Ecto neural progenitor cell (in vitro differentiated cells): ENCODE results near the gene SEPTIN8.
A peak's percentile ranks its signal among the peaks of the same experiment; 100 is the strongest.

Experiments
- DNase-seq: peaks from one replicate; pipeline ENCODE4 v3.0.0-alpha.2; 2018; ENCODE audit warnings: low spot score

SEPTIN8 gene

GRCh38 chr5:132782101-132782500 lies 5.1 kb upstream of the SEPTIN8 start:
- no peak for DNase-seq

GRCh38 chr5:132781029-132781428 lies 4.0 kb upstream of the SEPTIN8 start:
- no peak for DNase-seq

DNA sequence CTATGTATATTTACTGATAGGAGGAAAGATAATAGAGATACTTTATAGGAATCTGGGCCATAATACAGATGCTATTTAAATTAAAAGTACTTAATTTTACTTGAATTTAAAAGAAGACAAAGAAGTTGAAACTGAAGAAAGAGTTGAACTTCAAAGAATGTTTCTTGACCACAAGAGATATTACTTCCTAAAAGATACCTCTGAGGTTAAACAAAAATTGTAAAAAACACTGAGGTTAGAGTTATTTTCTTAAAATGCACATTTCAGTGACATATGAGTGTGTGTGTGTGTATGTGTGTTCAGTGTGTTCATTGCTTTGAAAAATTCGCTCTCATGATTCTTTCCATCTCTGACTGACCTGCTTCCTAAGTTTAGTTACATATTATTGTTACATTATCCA lies 3.5 kb upstream of the SEPTIN8 start:
- no peak for DNase-seq

DNA sequence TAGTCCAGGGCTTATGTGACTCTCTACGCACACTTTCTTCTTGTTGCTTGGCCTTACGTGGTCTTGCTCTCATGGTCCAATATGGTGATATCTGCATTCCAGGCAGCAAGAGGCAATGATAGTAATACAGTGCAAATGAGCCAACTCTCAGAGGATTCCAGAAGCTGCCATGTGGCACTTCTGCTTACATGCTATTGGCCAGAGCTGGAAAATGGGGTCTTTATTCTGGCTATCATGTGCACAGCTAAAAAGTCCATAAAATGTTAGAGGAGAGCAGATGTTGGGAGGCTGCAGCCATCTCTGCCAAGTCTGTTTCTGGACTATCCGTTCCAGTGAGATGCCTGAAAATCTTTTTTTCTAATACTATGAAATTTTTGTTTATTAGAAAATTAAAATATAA lies 2.9 kb upstream of the SEPTIN8 start:
- no peak for DNase-seq

GRCh38 chr5:132778856-132779255 lies 1.8 kb upstream of the SEPTIN8 start:
- no peak for DNase-seq

GRCh38 chr5:132778129-132778528 lies 1.1 kb upstream of the SEPTIN8 start:
- no peak for DNase-seq

DNA sequence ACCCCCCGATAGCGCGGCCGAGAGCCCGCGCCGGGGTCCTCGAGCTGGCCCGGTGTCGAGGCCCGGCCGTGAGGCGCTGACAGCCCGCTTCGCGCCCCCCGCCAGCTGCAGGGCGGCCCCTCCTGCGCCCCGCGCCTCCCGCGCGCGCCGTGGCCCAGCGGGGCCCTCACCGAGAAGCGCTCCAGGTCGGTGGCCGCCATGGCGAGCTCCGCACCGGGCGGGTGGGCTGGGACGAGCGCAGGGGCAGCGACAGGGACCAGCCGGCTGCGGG lies 166 bp downstream of the SEPTIN8 start:
- DNase-seq: no peak

DNA sequence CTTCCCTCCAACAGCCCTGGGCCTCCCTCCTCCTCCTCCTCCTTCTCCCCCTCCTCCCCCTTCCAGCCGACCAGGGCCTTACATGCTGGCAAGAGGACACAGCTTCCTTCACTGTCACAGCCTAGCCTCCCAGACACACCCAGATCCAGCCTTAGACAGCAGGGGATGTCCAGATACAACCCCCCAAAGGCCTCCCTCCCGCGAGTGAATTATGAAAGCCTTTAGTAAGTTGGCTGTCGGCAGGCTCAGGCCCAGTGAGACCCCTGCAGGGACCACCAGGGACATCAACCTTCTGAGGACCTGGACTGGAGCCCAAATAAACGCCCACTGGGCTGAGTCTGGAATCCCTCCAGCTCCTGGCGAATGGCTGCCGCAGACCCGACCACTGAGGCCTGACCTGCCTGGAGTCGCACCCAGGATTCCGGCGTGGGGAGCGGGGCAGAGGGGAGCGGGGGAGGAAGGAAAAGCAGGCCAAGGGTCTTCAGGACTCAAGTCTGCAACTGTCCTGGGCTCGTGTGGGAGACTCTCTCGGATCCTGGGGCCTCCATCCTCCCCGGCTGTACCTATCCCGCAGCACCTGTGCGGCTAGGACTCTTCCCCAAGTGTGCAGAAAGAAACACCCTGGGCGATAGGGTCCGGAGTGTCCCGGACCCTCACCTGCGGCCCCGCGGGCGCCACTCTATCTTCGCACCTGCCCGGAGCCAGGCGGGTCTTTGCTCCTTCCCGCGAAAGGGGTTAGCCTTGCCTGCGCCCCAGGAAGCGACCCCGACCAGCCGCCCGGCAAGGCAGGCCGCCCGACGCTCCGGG lies 705 bp downstream of the SEPTIN8 start:
- DNase-seq: peak; percentile 68

- DNase-seq: no peak
Observed at GRCh38 chr5:132775476-132775961, 1.5 kb downstream of the SEPTIN8 start.

DNA sequence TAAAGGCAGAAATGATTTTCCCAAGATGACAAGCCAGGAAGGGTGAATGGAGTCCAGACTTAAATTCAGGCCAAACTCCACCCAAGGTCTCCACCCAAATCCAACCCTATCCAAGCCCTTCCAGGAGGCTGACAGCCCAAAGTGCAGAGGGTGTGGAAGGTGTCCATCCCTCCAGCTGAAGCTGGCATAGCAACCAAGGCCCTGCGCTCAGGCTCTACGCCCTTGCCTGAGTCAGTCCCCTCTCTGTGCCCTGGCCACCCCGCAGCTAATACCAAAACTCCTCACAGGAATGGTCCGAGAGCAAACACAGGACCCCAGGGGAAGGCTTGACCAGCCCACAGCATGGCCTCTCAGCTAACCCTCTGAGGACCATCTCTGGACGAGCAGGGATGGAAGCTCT lies 2.1 kb downstream of the SEPTIN8 start:
- DNase-seq: no peak

DNA sequence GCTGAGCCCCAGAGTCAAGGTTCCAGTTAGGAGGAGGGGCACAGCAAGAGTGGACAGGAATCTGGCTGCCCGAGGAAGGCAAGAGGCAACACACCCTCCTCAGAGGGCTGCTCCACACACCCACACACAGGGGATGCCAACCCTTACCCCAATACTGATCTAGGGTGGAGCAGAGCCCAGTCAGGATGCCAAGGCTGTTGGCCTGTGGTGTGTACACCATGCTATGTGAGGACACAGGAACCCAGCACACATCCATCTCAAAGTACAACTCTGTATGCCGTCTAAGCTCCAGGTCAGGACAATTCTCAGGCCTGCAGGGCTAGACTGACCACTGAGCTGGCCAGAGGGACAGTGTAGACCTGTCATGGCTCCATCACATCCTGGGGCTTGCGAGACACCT lies 2.6 kb downstream of the SEPTIN8 start:
- no peak for DNase-seq

- no peak for DNase-seq
Observed at GRCh38 chr5:132773601-132774355, 3.3 kb downstream of the SEPTIN8 start.

DNA sequence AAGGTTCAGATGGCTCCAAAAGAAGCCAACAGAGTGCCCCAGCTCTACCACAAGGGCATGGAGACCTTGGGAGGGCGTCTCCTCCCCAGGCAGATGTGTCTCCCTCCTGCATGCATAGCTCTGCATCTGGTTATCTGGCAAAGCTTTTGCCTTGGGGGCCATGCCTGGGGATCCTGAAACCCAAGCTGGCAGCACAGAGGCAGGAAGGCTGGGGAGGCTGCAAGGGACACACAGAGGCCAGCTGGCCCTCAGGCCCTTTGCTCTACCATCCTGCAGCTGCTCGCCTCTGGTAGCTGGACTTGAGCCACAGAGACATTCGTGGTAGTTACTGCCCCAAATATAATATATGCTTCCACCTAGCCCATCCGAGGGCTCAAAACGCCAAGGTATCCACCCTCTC lies 3.9 kb downstream of the SEPTIN8 start:
- DNase-seq: no peak

DNA sequence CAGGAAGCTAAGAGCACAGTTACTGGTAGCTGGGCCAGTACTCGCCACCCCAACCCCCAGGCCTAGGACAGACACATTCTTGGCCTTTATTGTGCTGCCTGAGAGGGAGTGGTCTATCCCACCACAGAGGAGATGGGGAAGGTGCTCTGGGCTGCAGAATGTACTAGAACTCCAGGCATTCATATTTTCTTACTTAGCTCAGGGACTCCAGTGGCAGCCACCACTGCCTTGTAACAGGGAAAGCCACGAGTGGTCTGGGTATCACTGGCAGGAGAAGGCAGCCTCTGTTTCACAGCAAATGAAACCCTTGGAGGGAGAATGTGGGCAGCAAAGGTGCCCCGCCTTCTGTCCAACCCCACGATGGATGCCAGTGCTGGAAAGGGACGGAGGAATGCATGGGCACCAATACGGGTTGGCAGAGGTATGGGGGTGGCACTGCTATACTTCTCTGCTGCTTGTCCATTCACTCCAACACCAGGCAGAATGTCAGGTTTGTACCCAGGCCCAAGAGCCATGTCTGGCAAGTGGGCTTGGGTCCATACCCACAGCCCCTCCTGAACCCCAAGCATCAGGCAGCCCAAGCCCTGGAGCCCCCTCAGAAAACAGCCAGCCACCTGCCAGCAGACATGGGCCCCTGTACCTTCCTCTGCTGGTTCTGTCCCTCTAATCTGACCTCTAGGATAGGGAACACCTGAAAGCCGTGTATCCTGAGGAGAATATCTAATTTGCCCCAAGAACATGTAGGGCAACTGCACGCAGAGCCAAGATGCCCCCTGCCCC lies 4.6 kb downstream of the SEPTIN8 start:
- DNase-seq: no peak

- peak; percentile 74 for DNase-seq
Observed at GRCh38 chr5:132771503-132771998, 5.5 kb downstream of the SEPTIN8 start.

DNA sequence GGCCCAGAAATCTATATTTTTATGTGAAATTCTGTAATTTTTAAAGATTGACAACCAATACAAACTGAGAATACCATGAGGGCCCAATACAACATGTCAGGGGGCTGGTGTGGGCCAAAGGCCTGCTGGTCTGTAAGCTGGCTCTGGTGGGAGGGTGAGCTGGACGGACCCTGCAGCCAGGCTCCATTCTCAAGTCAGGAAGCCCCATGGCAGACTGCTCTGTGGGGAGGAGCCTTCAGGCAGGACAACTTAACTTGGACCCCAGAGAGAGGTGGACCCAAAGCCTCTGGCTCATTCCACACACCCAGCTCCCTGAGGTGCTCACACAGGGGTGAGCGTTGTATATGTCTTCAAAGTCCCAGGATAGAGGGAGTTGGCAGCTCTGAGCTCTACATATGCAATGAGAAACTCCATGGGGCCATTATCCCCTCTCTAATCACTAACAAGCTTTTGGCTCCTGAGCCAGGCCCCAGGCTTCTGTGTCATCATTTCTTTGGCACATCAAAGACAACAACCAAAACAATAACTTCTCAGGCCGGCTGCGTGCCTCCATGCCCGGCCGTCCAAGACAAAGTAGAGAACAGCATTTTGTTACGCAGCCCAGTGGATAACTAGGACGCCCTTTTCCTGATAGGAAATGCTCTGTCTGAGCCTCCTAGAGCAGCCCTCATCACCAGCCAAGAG lies 6.4 kb downstream of the SEPTIN8 start:
- no peak for DNase-seq

DNA sequence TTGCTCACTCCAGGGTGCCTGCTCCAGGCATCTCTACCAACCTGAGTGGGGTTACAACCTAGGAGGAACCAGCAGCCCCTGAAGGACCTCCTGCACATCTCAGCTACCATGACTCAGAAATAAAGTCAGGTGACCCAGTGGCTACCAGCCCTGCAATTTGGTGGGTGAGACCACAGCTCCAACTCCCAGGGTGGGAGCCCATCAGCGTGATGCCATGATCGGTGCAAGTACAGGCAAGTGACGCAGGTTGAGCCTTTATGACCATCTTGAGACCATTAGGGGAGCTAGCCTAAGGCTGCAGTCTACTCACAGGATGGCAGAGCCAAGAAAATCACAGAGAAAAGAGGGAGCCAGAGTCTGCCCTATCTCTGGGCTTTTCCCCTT lies 8.6 kb downstream of the SEPTIN8 start:
- DNase-seq: no peak

DNA sequence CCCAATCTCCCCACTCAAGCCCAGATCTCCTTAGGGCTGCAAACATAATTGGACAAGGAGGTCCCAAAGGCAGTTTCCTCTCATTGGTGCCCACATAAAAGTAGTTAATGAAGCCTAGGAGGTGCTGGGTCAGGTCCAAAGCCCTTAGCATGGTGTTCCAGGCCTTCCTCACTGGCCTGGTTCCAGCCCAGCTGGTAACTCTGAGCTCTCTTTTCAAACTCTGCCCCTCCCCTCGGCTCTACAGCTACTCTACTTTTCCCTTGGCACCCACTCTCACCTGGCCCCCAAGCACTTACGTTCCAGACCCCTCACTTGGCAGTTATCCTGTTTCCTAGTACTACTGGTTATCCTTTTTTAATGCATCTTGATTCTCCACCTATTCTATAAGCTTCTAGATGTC lies 9.9 kb downstream of the SEPTIN8 start:
- DNase-seq: no peak

DNA sequence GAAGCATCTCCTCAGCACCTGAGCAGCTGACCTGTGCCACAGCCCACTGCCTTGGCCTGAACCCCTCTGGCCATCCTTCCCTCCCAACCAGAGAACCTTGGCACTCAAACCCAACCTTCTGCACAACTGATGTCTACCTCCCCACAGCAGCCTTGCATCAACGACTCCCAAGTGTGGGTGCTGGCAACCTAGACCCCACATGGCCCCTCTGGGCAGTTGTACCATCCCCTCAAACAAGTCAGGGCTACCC lies 10.3 kb downstream of the SEPTIN8 start:
- DNase-seq: no peak

- DNase-seq: no peak
Observed at GRCh38 chr5:132766020-132766805, 10.8 kb downstream of the SEPTIN8 start.

GRCh38 chr5:132765311-132766019 lies 11.6 kb downstream of the SEPTIN8 start:
- DNase-seq: no peak
